GM10266 (cell line): ENCODE results near the gene TACR1.
"Not testable (repeated sequence)": the region's sequence is repeated elsewhere in the genome, so short reads cannot be mapped to it uniquely, and the experiment has no call there.

Experiments
- DNase-seq: peaks from one replicate; pipeline ENCODE4 v3.0.0; 2012; ENCODE audit errors: extremely low spot score
- CTCF ChIP-seq: IDR thresholded peaks from 2 replicates; pipeline ENCODE4 v1.5.1; 2012; ENCODE audit warnings: mild to moderate bottlenecking, low read depth; ENCODE audit not compliant: control insufficient read depth, insufficient read depth; ENCODE audit errors: missing control alignments

TACR1 gene

GRCh38 chr2:75066121-75066902, 133.0 kb downstream of the TACR1 start:
- DNase-seq, result no peak
- no peak for TF ChIP-seq CTCF

GRCh38 chr2:75065402-75066008, 133.8 kb downstream of the TACR1 start:
- no peak for DNase-seq
- TF ChIP-seq CTCF, result no peak

GRCh38 chr2:75064691-75065396, 134.5 kb downstream of the TACR1 start:
- peak; percentile 82 for TF ChIP-seq CTCF
- peak; percentile 47 for DNase-seq

GRCh38 chr2:75063906-75064305, 135.4 kb downstream of the TACR1 start:
- TF ChIP-seq CTCF, result no peak
- DNase-seq, result no peak

- TF ChIP-seq CTCF, result no peak
Measured at GRCh38 chr2:75058427-75058826, 140.9 kb downstream of the TACR1 start.

GRCh38 chr2:75057150-75057549, 142.2 kb downstream of the TACR1 start:
- not testable (repeated sequence) for DNase-seq

More at GRCh38 chr2:75058427-75058826, 140.9 kb downstream of the TACR1 start:
- no peak for DNase-seq

GRCh38 chr2:75055820-75056675, 143.3 kb downstream of the TACR1 start:
- peak; percentile 47 for DNase-seq
- TF ChIP-seq CTCF, result no peak
